Fibroblast of villous mesenchyme (primary cell): ENCODE measurements around the gene SECISBP2. TPM values are rescaled to one million over a fixed set of nuclear protein-coding genes. Genes with fewer than 3 reads are reported as not detected.
"Not testable (repeated sequence)": the region's sequence is repeated elsewhere in the genome, so short reads cannot be mapped to it uniquely, and the experiment has no call there.

ENCODE experiments used
- DNase-seq: peaks from one replicate; pipeline ENCODE4 v3.0.0-alpha.2; 2010; ENCODE audit warnings: low read depth
- H3K4me3 ChIP-seq: 2 replicates; pipeline ENCODE4 v1.5.1; 2011; ENCODE audit warnings: low read depth, mild to moderate bottlenecking, low read length
- total RNA-seq: library from RNA; depleted of rRNA; stranded (reverse); fragments of >200 nt; gene quantifications from 2 replicates; pipeline ENCODE4 v1.2.3, GENCODE V29; 2012
- TF ChIP-seq, protein P1 (sequence below): IDR thresholded peaks from 2 replicates; pipeline ENCODE4 v1.5.1; 2012; ENCODE audit warnings: low read depth, mild to moderate bottlenecking, low read length; ENCODE audit not compliant: insufficient read depth

SECISBP2 gene
- total RNA-seq, 1 donor, result 23.3 TPM

DNA sequence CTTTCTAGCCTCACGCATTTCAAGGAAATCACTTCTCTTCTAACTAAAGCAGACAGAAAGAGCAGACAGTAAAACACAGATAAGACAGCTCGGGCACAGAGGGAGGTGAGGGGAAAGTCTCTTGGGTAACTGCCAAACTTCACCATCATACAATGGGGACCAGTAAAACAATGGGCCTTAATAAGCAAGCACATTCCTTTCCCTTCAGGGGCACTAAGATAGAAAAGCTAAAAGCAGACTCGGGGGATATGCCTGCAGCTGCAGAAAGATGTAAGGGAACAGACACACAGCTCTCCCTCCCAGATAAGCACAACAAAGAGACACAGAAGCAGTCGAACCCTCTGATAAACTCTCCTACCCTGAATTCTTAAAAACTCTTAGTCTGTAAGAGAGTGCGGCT lies 22.9 kb upstream of the SECISBP2 start:
- DNase-seq, result no peak
- H3K4me3 ChIP-seq, result no peak overlapping the region
- TF ChIP-seq, protein P1, sequence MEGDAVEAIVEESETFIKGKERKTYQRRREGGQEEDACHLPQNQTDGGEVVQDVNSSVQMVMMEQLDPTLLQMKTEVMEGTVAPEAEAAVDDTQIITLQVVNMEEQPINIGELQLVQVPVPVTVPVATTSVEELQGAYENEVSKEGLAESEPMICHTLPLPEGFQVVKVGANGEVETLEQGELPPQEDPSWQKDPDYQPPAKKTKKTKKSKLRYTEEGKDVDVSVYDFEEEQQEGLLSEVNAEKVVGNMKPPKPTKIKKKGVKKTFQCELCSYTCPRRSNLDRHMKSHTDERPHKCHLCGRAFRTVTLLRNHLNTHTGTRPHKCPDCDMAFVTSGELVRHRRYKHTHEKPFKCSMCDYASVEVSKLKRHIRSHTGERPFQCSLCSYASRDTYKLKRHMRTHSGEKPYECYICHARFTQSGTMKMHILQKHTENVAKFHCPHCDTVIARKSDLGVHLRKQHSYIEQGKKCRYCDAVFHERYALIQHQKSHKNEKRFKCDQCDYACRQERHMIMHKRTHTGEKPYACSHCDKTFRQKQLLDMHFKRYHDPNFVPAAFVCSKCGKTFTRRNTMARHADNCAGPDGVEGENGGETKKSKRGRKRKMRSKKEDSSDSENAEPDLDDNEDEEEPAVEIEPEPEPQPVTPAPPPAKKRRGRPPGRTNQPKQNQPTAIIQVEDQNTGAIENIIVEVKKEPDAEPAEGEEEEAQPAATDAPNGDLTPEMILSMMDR, result no peak

DNA sequence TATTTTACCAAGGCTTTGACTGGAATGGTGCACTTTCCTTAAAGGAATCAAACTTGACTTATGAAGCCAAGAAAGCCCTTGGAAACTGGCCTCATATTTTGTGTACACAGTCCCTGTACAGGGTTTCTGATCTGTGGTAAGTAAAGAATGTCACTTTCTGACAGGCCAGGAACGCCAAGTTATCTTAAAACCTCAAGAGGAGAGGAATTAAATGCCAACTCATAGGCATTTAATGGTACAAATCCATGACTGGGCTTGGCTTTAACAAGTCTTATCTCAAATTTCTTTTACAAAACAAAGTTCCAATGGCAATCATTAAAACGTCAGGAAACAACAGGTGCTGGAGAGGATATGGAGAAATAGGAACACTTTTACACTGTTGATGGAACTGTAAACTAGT lies 16.3 kb upstream of the SECISBP2 start:
- DNase-seq, result not testable (repeated sequence)

DNA sequence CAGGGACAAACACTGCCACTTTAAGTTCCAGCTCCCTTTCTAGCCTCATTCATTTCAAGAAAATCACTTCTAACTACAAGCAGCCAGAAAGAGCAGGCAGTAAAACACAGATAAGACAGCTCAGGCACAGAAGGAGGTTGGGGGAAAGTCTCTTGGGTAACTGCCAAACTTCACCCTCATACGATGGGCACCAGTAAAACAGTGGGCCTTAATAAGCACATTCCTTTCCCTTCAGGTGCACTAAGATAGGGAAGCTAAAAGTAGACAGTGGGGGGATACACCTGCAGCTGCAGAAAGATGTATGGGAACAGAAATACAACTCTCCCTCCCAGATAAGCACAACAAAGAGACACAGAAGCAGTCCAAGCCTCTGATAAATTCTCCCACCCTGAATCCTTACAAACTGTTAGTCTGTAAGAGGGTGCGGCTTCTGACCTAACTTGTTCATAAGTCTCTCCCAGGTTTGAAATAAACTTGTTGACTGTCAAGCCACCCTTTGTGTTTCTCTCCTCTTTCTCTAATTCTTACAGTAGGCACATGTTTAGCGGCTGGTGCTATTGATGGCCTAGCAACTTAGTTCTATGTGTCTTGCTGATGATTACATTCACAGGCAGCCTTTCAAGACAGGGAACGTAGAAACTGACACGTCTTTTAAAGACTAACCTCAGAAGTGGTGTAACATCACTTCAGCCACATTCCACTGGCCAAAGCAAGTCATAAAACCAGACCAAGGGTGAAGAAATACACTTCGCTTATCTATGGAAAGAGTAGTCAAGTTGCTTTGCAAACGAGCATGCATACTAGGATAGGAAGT lies 14.1 kb upstream of the SECISBP2 start:
- TF ChIP-seq, protein P1, result no peak
- H3K4me3 ChIP-seq, result no peak overlapping the region
- DNase-seq, result peak; percentile 80

More for the DNA sequence above, 16.3 kb upstream of the SECISBP2 start:
- not testable (repeated sequence) for H3K4me3 ChIP-seq

DNA sequence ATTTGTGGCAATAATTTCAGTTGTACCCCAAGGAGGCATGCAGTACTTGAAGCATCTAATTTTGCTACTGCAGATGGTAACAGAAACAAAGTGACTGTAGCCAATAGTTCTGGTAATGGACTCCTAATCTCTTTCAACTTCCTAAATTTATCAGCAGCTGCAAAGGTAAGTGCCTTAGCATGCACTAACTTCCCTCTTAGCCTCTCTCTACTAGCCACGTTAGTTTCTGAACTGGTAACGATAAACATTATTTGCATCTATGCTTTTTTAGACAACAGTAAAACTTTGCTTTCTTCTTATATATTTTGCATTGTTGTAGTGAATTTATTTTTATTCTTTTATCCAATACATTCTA lies 13.5 kb upstream of the SECISBP2 start:
- TF ChIP-seq, protein P1, result no peak
- H3K4me3 ChIP-seq, result no peak overlapping the region
- no peak for DNase-seq

DNA sequence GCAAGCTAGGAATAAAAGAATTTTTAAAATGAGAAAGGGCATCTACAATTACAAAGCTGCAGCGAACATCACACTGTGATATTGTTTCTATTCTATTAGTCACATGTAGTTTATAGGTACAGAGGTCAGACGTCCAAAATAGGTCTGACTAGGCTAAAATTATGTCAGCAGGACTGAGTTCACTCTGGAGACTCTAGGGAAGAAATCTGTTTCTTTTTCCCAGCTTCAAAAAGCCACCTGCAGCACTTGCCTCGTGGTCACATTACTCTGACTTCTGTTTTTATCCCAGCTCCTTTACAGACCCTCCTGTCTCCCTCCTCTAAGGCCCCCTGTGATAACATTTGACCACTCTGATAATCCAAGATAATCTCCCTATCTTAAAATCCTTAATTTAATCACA lies 12.4 kb upstream of the SECISBP2 start:
- H3K4me3 ChIP-seq, result no peak overlapping the region
- TF ChIP-seq, protein P1, result no peak
- no peak for DNase-seq

DNA sequence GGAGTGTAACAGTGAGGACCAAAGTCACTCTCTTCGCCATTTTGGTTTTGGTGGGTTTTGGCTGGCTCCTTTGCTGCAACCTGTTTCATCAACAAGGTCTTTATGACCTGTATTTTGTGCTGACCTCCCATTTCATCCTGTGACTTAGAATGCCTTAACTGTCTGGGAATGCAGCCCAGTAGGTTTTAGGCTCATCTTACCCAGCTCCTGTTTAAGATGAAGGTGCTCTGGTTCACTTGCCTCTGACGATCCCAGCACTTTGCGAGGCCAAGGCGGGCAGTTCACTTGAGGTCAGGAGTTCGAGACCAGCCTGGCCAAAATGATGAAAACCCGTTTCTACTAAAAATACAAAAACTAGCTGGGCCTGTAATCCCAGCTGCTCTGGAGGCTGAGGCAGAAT lies 9.1 kb upstream of the SECISBP2 start:
- DNase-seq, result no peak
- H3K4me3 ChIP-seq, result no peak overlapping the region
- TF ChIP-seq, protein P1, result no peak

DNA sequence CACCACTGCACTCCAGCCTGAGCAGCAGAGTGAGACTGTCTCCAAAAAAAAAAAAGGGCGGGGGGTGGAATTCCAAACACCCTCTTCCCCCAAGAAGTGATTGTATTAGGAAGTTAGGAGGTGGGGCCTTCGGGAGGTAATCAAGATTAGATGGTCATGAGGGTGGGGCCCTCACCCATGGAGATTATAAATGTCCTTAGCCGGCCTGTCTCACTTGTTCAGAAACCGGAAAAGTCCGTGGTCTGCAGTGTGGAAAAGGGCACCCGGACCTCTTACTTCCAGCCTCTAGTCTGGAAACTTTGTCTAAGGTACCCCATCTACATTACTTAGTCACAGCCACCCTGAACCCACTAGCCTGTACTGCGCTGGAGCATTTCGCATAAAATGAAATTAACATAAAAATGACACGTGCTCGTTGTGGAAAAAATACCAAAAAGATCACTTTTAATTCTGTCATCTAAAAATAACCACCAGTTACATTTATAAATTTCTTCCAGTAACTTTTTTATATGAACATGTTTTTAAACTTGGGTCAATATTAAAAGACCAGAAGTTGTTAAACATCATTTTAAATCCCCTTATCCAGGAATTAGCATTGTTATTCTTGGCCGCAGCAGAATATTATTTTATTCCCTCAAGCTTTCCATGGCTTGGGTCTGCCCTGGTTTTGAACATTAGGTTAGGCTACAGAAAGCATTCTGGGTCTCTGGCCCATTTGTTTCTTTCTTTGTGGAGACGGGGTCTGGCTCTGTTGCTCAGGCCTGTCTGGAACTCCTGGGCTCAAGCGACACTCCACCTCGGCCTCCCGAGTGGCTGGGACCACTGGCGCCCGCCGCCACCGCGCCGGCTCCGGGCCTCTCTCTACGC lies 8.5 kb upstream of the SECISBP2 start:
- peak; percentile 43 for DNase-seq
- TF ChIP-seq, protein P1, result no peak
- peak overlapping the region; percentile 75 for H3K4me3 ChIP-seq
